ENCODE measurements around the gene CIT.

DNA sequence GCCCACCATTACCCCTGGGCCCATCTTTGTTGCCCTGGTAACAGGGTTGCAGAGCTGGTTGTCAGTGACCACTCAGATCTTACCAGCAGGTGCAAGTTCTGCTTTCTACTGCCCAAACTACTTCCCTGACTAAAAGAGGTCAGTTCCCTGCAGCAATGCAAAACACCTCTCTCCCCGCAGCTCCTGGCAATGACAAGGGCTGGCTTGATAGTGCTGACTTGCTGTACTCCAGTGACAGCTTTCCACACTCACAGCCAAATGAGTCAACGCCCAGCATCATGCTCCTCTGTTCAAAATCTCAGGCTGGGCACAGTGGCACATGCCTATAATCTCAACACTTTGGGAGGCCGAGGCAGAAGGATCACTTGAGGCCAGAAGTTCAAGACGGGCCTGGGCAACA lies 90.6 kb downstream of the CIT start:
- TF ChIP-seq, protein P1, sequence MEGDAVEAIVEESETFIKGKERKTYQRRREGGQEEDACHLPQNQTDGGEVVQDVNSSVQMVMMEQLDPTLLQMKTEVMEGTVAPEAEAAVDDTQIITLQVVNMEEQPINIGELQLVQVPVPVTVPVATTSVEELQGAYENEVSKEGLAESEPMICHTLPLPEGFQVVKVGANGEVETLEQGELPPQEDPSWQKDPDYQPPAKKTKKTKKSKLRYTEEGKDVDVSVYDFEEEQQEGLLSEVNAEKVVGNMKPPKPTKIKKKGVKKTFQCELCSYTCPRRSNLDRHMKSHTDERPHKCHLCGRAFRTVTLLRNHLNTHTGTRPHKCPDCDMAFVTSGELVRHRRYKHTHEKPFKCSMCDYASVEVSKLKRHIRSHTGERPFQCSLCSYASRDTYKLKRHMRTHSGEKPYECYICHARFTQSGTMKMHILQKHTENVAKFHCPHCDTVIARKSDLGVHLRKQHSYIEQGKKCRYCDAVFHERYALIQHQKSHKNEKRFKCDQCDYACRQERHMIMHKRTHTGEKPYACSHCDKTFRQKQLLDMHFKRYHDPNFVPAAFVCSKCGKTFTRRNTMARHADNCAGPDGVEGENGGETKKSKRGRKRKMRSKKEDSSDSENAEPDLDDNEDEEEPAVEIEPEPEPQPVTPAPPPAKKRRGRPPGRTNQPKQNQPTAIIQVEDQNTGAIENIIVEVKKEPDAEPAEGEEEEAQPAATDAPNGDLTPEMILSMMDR (IDR thresholded peaks at IDR 0.05), result no peak
- no peak for TF ChIP-seq EZH2 (IDR thresholded peaks at IDR 0.05)

All from neural progenitor cell (in vitro differentiated cells).